Cardiac fibroblast (primary cell): ENCODE data around the gene HDAC10.

Experiments
- DNase-seq, 2 donors: peaks; one replicate each; pipeline versions ENCODE4 v3.0.0 to v3.0.0-alpha.2; 2010; ENCODE audit warnings: low read depth in 2 of 2
- H3K4me3 ChIP-seq, 2 donors: replicated peaks in 1 of 2; 1 replicate in 1 of 2; 2 replicates in 1 of 2; pipeline ENCODE4 v1.5.1; 2011; ENCODE audit warnings: low read depth in 2 of 2, low read length in 2 of 2, mild to moderate bottlenecking in 2 of 2, moderate library complexity in 1 of 2
- TF ChIP-seq, protein P1 (sequence below): IDR thresholded peaks from one replicate; pipeline ENCODE4 v1.5.1; 2011; ENCODE audit warnings: low read depth, mild to moderate bottlenecking, low read length, inconsistent platforms

The HDAC10 gene

DNA sequence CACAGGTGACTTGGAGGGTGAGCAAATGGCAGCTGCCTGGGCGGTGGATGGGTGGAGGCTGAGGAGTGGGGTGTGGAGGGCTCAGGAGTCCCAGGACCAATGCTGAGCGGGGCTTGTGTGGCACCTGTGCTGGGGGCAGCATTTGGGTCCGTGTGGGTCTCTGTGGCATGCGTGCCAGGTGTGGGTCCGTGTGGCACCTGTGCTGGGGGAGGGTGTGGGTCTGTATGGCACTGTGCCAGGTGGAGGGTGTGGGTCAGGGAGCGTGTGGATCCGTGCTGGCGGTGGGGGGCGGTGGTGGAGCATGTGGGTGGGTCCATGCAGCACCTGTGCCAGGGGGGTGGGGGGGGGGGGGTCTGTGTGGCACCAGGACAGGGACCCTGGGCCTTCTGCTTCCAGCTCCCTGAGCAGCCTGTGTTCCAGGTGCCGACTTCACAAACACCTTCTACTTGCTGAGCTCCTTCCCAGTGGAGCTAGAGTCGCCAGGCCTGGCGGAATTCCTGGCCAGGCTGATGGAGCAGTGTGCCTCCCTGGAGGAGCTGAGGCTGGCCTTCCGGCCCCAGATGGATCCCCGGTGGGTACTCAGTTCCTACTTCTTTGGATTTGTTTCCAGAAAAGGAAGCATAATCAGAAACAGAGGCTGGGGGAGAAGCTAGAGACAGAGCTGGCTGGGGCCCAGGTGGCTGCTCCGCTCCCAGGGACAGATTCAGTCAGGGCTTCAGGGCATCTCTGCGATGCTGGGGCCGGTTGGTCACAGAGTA lies 35.6 kb downstream of the HDAC10 start:
- TF ChIP-seq, protein P1, sequence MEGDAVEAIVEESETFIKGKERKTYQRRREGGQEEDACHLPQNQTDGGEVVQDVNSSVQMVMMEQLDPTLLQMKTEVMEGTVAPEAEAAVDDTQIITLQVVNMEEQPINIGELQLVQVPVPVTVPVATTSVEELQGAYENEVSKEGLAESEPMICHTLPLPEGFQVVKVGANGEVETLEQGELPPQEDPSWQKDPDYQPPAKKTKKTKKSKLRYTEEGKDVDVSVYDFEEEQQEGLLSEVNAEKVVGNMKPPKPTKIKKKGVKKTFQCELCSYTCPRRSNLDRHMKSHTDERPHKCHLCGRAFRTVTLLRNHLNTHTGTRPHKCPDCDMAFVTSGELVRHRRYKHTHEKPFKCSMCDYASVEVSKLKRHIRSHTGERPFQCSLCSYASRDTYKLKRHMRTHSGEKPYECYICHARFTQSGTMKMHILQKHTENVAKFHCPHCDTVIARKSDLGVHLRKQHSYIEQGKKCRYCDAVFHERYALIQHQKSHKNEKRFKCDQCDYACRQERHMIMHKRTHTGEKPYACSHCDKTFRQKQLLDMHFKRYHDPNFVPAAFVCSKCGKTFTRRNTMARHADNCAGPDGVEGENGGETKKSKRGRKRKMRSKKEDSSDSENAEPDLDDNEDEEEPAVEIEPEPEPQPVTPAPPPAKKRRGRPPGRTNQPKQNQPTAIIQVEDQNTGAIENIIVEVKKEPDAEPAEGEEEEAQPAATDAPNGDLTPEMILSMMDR, result no peak
- H3K4me3 ChIP-seq, result no peak overlapping the region
- DNase-seq, result no peak

DNA sequence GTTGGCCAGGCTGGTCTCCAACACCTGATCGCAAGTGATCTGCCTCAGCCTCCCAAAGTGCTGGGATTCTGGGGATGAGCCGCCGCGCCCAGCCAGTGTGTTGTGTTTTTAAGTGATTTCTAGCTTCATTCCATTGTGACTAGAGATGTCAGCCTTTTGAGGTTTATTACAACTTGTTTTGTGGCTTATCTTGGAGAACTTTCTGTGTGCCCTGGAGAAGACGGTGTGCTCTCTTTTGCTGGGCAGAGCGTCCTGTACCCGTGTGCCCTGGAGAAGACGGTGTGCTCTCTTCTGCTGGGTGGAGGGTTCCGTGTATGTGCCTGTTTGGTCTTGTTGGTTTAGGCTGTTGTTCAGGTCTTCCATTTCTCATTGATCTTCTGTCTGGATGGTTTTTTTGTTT lies 37.8 kb downstream of the HDAC10 start:
- DNase-seq, result no peak
- H3K4me3 ChIP-seq, result no peak overlapping the region
- TF ChIP-seq, protein P1, result no peak

DNA sequence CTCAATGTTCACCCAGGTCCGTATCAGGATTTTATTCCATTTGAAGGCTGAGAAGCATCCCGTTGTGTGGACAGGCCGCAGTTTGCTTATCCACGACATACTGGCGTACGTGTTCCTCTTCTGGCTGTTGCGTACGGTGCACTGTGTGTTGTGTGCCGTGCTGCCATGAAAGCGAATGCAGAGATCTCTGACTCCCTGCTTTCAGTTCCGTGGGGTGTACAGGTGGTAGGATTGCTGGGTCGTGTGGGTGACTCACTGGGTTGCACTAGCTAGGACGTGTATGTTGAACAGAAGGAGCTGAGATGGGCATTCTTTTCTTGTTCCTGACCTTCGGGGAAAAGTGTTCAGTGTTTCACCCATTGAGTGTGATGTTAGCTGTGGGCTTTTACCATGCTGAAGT lies 39.9 kb downstream of the HDAC10 start:
- TF ChIP-seq, protein P1, result no peak
- H3K4me3 ChIP-seq, result no peak overlapping the region
- DNase-seq, result no peak

DNA sequence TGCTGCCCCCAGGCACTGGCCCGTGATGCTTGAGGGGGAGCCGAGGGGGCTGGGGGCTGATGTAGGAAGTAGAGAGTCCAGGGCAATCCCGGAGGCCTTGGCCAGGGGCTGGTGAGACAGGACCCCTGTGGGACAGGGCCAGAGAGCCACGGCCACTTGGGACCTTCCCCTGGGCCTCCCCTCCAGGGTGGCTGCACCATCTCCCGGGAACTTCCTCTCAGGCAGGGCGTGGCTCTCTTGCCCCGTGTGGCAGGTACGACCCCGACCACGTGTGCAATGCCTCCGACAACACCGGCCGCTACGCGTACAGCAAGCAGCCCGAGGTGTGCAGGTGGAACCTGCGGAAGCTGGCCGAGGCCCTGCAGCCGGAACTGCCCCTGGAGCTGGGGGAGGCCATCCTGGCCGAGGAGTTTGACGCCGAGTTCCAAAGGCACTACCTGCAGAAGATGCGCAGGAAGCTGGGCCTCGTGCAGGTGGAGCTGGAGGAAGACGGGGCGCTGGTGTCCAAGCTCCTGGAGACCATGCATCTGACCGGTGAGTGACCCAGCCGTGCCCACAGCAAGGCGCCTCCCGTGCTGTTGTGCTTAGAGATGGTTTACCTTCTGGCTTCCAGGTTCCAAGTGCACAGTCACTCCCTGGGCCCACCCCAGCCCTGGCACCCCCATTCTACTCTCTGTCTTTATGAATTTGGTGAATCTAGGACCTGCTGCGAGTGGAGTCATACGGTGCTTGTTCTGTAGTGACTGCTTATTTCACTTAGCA lies 40.5 kb downstream of the HDAC10 start:
- no peak overlapping the region for H3K4me3 ChIP-seq
- TF ChIP-seq, protein P1, result no peak
- no peak for DNase-seq

DNA sequence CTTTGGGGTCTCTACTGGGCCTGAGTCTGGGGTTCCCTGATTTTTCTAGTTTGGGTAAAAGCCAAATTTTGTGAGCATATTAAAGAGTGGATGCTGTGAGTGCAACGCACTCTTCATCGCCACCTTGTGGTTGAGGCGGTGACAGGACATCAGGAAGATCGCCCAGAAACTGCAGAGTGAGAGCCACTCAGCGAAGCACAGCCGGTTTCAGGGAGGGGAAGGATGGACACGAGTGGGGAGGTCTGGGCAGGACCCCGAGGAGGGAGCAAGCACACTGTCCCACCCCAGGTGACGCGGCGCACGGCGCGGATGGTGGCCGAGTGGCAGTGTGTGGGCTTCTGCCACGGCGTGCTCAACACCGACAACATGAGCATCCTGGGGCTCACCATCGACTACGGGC lies 41.2 kb downstream of the HDAC10 start:
- no peak overlapping the region for H3K4me3 ChIP-seq
- TF ChIP-seq, protein P1, result peak; percentile 95
- DNase-seq, result peak; percentile 73 to 74

DNA sequence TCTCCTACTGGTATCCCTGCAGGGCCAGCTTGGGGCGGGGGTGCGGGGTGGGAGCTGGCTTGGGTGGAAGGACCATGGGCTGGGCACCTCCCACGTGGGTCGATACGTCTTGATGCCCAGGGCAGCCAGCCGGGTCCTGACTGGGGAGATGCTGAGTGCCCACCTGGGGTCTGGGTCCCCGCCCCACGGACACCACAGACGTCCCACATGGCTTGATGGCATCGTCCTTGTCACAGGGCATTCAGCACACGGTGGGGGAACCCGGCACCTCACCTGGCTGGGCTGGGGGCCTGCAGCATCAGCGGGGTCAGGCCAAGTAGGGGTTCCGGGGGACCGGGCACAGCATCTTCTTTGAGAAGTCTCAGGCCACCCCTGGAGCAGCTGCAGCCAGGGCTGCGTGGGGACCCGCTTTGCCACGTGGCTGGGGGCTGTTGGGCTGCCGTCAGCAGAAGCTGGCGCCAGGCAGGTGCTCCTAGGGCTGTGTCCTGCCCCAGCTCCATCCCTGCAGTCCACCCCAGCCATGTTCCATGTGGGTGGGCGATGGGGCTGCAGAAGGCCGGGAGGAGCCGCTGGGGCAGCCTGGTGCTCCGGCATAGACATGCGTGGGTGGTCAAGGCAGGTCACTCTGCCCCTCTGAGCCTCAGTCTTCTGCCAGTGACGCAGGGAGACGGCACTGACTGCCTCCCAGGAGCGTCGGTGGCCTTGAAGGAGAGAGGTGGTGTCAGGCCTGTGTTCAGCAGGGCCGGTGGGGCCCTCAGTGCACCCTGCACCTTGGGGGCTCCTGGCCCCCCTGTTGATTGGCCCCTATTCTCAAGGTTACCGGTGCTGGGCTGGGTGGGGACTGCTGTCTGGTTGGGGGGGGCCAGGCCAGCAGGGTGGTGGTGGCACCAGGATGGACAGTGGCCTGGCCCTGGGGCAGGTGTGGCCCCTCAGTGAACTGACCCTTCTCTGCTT lies 41.8 kb downstream of the HDAC10 start:
- H3K4me3 ChIP-seq, result no peak overlapping the region
- DNase-seq, result no peak
- TF ChIP-seq, protein P1, result no peak
